Neural progenitor cell (in vitro differentiated cells): ENCODE data around the gene RNF157.
A peak's percentile ranks its signal among the peaks of the same experiment; 100 is the strongest.

Experiments
- CTCF ChIP-seq: fragments of 200-600 bp; sonication (generic); IDR thresholded peaks from 2 replicates; pipeline ENCODE4 v1.5.1; 2017; ENCODE audit warnings: antibody characterized with exemption, mild to moderate bottlenecking
- EZH2 ChIP-seq: fragments of 200-600 bp; sonication (generic); IDR thresholded peaks from 2 replicates; pipeline ENCODE4 v1.6.1; 2017; ENCODE audit warnings: antibody characterized with exemption, mild to moderate bottlenecking, moderate library complexity
- EZH2phosphoT487 ChIP-seq: fragments of 200-600 bp; sonication (generic); IDR thresholded peaks from 2 replicates; pipeline ENCODE4 v1.6.1; 2017; ENCODE audit warnings: antibody characterized with exemption

GRCh38 chr17:76140661-76141211 is 99.6 kb downstream of the RNF157 start:
- TF ChIP-seq CTCF, result no peak
- TF ChIP-seq EZH2, result peak; percentile 68
- TF ChIP-seq EZH2phosphoT487, result peak; percentile 37
